Posterior cingulate gyrus (tissue), 11 donors: ENCODE measurements around the gene GLP1R.
"Not testable (repeated sequence)": the region's sequence is repeated elsewhere in the genome, so short reads cannot be mapped to it uniquely, and the experiment has no call there.

Source experiments
- DNase-seq, 10 donors: peaks; one replicate each; pipeline versions ENCODE4 v3.0.0 to v3.0.0-alpha.2; 2020 to 2021; ENCODE audit warnings: mixed read lengths in 3 of 10
- intact Hi-C: fragments of 100-400 bp; cut with DNase I; formaldehyde crosslinking; loops from one replicate; pipeline ENCODE4 v1.15.1; 2023

The GLP1R gene

DNA sequence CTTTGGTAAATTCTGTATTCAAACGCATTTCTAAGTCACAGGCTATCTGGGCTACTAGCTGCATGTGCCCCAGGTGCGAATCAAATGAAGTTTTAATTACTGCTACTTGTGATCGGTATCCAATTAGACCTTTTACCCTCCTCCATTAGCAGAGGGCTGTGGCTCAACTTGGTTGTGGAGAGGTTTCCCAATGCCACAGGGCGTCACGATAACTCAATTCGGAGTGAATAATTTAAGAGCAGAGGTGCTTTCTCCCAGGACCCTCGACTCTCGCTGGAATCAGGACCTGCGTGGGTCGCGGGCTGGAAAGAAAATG, 65.8 kb downstream of the GLP1R start:
- intact Hi-C loops, result loop anchor here (5.0 to 10.0 kb wide), 2 partner anchors 412 to 1950 kb away; partner anchors contain the start of gene GLO1
- DNase-seq, result no peak

DNA sequence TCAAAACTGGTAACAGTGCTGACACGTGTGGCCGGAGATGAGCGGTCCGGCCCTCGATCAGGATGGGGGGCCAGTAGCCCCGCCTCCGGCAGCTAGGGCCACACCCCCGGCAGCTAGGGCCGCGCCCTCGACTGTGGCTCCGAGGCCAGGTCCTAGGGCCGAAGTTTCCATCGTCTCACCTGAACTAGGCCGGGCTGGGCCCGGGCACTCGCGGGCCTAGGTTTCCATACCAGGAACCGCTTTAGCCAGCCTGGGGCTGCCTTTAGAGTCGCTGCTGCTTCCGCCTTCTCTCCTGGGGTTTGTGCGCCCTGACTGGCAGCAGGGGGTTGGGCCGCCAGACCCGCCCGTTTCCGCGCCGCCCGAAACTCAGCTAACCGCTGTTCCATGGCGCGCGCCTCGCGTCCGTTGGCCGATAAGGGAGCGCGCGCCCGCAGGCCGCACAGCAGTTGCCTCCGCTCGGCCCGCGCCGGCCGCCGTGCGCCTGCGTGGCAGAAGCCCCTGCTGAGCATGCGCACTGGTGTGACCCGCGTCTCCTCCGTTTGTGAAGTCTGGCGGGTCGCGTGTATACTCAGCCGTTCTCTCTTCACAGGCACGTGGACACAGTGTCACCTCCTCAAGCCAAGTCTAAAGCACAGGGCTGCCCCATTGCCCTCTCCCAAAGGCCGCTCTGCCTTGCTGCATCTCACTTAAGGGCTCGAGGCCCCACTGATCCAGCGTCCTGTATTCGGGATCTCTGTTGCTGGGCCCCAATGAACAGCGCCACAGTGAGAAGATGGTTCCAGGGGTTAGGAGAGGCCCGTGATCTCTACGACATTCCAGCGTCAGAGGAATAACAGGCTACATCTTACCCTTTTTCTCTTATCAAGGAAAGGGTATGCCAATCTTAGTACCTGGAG, 66.4 kb downstream of the GLP1R start, which contains the start of gene SAYSD1:
SAYSD1 (minus strand) TSS at position 483 of the 896 bp plus-strand sequence; CDS start at position 386, 97 bp downstream.
- intact Hi-C loops, result loop anchor here (5.0 to 10.0 kb wide), 2 partner anchors 413 to 1950 kb away; partner anchors contain the start of gene GLO1
- peak; percentile 81 to 98 (median 89) for DNase-seq

DNA sequence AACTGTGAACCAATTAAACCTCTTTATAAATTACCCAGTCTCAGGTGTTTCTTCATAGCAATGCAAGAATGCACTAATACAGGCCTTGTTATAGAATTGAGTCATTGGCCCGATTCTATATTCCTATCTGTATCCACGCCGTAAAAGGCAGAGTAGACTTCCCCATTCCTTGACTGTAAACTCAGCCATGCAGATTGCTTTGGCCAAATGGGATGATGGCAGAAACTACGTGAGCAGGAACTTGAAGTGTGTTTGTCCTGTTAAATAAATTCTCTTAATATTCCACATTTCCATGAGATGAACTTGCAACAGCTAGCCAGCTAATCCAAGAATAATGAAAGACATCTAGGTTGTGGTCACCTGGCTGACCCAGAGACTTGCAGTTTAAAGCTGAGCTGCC, 70.3 kb downstream of the GLP1R start:
- no peak for DNase-seq
- intact Hi-C loops, result loop anchor here (10.0 kb wide), 1 partner anchor 1946 kb away; no protein-coding TSS in a partner anchor

DNA sequence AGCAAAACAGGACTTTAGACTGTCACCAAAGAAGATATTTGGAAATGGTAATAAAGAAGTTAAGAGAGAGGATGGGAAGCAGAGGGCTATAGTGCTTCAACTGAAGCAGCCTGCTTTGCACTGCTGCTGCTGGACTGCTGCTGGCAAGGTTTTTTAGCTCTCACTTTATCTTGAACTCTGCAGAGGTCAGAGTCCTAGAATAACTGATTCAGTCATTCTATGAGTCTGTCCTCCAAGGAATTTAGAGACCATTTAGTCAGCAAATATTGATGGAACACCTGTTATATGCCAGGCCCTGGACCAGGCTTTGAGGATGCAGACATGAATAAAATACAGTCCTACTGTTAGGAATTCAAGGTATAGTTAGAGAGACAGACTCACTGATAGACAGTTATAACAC, 75.5 kb downstream of the GLP1R start:
- no peak for DNase-seq
- intact Hi-C loops, result no loop called here

DNA sequence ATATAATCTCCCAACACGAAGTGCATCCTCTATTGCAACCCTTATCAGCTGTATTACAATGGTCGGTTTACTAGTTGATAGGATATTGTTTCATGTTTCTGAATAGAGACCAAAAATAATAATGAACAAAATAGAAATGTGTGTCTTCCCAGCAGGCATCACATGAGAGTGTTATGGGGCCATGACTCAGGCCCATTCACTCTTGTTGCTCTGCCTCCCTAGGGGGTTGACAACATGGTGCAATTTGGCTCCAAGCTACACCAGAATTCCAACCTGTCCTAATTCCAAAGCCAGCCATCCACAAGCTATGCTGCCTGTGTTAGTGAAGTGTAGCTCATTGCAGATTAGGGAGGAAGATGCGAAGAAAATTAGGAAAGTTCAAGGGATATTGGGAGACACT, 79.5 kb downstream of the GLP1R start:
- peak in 1 of 10 donors; percentile 8 for DNase-seq
- intact Hi-C loops, result no loop called here

DNA sequence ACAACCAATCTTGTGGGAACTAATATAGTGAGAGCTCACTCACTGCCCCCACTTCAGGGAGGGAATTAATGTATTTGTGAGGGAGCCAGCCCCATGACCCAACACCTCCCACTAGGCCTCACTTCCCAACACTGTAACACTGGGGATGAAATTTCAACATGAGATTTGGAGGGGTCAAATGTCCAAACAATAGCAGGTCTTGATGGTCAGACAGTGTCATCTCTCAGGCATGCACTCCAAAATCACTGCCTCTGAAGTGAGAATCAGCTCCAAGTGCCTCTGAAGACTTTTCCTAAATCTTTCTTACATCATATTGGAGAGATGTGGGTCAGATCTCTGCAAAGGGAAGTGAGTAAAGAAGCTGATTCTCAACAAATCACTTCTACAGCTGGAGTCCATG, 80.3 kb downstream of the GLP1R start:
- intact Hi-C loops, result no loop called here
- DNase-seq, result no peak

DNA sequence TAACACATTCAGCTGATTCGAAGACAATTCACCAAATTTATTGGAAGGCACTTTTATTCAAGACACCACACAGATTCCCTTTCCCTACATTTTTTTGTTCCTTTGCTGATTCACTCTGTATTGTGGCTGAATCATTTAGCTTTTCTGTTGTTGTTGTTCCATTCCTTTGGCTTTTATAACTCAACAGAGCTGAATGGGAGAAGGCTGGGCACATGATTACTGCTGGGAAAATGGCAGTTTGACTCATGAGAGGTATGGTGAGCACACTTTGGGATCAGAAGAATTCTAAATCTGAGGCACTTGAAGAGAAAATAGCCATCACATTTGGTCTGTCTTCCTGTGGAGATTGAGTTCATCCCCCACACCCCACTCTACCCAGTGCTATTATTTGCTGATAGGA, 82.1 kb downstream of the GLP1R start:
- intact Hi-C loops, result no loop called here
- DNase-seq, result no peak

DNA sequence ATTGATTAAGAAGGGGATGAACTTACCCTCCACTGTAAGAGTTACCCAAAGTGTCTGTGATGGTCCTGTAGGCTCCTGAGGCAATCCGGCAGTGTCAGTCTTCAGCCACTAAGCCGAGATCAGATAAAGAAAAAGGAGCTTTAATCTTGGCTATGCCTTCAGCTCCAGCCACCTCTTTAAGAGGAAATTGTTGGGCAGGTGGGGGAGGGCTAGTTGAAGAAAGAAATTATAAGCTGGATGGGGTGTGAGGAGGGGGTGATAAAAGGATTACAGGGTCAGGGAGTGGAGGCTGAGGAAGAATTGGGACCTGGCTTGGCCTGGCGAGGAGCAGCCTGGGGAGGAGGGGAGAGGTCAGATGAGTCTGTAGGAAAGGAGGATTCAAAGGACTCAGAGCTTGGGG, 86.2 kb downstream of the GLP1R start:
- DNase-seq, intact Hi-C loops: not testable (repeated sequence)

DNA sequence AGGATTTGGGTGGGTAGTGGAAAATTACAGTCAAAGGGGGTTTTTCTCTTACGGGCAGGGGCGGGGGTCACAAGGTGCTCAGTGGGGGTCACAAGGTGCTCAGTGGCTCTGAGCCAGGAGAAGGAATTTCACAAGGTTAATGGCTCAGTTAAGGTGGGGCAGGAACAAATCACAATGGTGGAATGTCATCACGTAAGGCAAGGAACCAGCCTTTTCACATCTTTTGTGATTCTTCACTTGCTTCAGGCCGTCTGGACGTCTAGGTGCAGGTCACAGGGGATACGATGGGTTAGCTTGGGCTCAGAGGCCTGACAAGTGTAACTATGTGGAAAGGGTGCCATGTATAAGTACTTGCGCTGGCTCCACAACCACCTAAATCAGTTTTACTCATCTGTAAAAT, 87.6 kb downstream of the GLP1R start:
- intact Hi-C loops, DNase-seq: not testable (repeated sequence)

DNA sequence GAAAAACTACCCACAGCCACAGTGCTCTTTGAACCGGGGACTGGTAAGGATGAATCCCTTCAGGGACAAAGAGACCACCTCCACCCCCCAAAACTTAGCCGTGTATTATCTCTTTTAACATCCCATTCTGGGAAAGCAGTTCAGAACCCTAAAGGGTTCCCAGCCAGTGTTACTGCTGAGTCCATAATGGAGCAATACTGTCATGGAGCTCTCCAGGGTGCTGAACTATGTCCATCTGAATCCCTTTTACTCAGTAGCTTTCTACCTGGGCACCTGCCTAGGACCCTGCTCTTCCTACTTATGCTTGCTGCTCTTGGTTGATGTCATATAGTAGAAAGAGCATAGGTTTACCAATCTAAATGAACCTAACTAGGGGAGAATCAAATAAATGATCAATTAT, 88.7 kb downstream of the GLP1R start:
- intact Hi-C loops, result no loop called here
- no peak for DNase-seq
